Prostate gland (tissue), 2 donors: ENCODE data around the gene MUC6.

Experiments
- POLR2A ChIP-seq: fragments of 450-650 bp; IDR thresholded peaks from one replicate; pipeline ENCODE4 v1.6.1; 2016; ENCODE audit warnings: antibody characterized with exemption, mild to moderate bottlenecking
- POLR2AphosphoS5 ChIP-seq: sonication (generic); formaldehyde crosslinking; IDR thresholded peaks from one replicate; pipeline ENCODE4 v1.6.1; 2017; ENCODE audit warnings: antibody characterized with exemption
- TF ChIP-seq, protein P1 (sequence below), 4 experiments: fragments of 200-600 bp in 2 of 4; fragments of 450-650 bp in 2 of 4; sonication (generic) in 2 of 4; IDR thresholded peaks; 1 replicate in 3 of 4; 2 replicates in 1 of 4; pipeline ENCODE4 v1.5.1; 2016 to 2019; ENCODE audit warnings: antibody characterized with exemption in 4 of 4, mild to moderate bottlenecking in 2 of 4, moderate library complexity in 2 of 4

DNA sequence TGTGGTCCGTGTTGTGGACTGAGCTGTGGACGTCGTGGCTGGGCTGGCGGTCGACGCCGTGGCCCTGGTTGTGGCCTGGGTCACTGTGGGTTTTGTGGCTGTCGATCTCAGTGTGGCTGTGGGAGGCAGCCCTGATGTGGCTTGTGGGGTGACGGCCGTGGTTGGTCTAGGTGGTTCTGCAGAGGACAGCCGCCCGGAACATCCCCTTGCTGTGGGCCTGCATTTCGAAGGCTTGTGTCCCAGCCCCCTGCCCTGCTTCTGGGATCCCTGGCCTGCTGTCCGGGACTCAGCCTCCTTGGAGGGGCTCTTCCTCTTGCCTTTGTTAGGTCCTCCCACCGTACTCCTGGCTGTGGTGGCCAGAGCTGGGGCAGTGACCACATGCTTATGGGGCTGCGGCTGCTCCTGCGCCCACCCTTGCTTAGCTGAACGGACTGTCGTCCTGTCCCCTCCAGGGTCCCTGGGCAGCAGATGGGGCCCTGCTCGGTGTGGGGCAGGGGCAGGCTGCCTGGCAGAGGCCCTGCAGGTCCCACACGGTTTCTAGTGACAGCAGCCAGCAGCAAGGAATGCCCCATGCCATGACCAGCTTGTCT lies 17.1 kb downstream of the MUC6 start:
- TF ChIP-seq, protein P1, sequence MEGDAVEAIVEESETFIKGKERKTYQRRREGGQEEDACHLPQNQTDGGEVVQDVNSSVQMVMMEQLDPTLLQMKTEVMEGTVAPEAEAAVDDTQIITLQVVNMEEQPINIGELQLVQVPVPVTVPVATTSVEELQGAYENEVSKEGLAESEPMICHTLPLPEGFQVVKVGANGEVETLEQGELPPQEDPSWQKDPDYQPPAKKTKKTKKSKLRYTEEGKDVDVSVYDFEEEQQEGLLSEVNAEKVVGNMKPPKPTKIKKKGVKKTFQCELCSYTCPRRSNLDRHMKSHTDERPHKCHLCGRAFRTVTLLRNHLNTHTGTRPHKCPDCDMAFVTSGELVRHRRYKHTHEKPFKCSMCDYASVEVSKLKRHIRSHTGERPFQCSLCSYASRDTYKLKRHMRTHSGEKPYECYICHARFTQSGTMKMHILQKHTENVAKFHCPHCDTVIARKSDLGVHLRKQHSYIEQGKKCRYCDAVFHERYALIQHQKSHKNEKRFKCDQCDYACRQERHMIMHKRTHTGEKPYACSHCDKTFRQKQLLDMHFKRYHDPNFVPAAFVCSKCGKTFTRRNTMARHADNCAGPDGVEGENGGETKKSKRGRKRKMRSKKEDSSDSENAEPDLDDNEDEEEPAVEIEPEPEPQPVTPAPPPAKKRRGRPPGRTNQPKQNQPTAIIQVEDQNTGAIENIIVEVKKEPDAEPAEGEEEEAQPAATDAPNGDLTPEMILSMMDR (IDR thresholded peaks at IDR 0.05) = no peak
- TF ChIP-seq POLR2AphosphoS5 (no peak), POLR2A (no peak)
